ENCODE data around the gene BCL7B. TPM values are rescaled to one million over a fixed set of nuclear protein-coding genes. Genes with fewer than 3 reads are reported as not detected.
A peak's percentile ranks its signal among the peaks of the same experiment; 100 is the strongest.

Gene BCL7B
- total RNA-seq, 1 experiment from 2014 or later, result 56.3 TPM

DNA sequence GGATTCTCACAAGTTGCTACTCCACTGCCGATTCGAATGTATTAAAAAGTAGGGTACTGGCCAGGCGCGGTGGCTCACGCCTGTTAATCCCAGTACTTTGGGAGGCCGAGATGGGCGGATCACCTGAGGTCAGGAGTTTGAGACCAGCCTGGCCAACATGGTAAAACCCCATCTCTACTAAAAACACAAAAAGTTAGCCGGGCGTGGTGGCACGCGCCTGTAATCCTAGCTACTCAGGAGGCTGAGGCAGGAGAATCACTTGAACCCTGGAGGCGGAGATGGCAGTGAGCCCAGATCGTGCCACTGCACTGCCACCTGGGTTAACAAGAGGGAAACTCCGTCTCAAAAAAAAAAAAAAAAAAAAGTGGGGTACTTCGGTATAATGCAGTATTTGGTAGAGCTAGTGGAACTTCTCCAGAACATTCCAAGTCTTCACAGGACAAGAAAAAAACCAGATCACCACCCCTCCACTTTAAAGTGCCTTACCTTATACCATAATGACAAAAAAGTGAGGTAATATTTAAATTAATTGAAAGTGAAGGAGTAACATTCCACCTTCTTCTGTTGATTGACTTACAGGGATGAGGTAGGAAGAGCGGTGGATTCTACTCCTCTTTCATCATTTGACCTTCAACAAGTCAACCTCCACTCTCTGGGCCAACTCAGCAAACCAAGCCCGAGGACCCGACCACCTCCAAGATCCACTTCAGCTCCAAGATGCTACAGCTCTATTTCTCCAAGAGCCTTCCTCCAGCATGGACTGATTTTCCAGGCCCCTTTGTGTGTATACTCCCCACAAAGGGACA, 37.4 kb downstream of the BCL7B start:
- intact Hi-C loops (cut with micrococcal nuclease; ENCODE audit: unreplicated experiment), result loop anchor here (10.0 kb wide), 1 partner anchor 65 kb away; no protein-coding TSS in a partner anchor
- H3K4me1 ChIP-seq (ENCODE audit: insufficient read depth, low read length, poor library complexity, severe bottlenecking), result peaks cover 17% of the 10 kb centered on the region
- H3K9me3 ChIP-seq (ENCODE audit: low read depth, low read length, poor library complexity, severe bottlenecking), result no peaks in the 10 kb centered on the region
- peak; percentile 29 for DNase-seq (ENCODE audit: low spot score)
- ChIA-PET CTCF (interaction anchor here (0.7 kb wide), 1 partner anchor 15 kb away, joined by 6 read pairs; no protein-coding TSS in a partner anchor), POLR2A (ENCODE audit: low non-redundant PET) (interaction anchor here (0.6 kb wide), 1 partner anchor 58 kb away, joined by 4 read pairs; no protein-coding TSS in a partner anchor)
- peak overlapping the region; percentile 96 for H3K27ac ChIP-seq (ENCODE audit: low read depth, low read length, poor library complexity, severe bottlenecking)
- H3K36me3 ChIP-seq (ENCODE audit: insufficient read depth, low read length, poor library complexity, severe bottlenecking), result peaks cover 38% of the 10 kb centered on the region
- BruUV-seq (replicated peaks), result no TSS peak
- peak overlapping the region; percentile 92 for H3K4me3 ChIP-seq (ENCODE audit: low read depth, low read length, poor library complexity, severe bottlenecking)
- TF ChIP-seq, protein P1, sequence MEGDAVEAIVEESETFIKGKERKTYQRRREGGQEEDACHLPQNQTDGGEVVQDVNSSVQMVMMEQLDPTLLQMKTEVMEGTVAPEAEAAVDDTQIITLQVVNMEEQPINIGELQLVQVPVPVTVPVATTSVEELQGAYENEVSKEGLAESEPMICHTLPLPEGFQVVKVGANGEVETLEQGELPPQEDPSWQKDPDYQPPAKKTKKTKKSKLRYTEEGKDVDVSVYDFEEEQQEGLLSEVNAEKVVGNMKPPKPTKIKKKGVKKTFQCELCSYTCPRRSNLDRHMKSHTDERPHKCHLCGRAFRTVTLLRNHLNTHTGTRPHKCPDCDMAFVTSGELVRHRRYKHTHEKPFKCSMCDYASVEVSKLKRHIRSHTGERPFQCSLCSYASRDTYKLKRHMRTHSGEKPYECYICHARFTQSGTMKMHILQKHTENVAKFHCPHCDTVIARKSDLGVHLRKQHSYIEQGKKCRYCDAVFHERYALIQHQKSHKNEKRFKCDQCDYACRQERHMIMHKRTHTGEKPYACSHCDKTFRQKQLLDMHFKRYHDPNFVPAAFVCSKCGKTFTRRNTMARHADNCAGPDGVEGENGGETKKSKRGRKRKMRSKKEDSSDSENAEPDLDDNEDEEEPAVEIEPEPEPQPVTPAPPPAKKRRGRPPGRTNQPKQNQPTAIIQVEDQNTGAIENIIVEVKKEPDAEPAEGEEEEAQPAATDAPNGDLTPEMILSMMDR (conservative IDR thresholded peaks at IDR 0.05; ENCODE audit: low read depth, low read length), result no peak
- TF ChIP-seq EZH2 (IDR thresholded peaks at IDR 0.05; ENCODE audit: borderline replicate concordance, low read depth, low read length, poor library complexity, severe bottlenecking), result no peak
- no peaks in the 10 kb centered on the region for H3K27me3 ChIP-seq (replicated peaks; ENCODE audit: insufficient read depth, low read depth, low read length, poor library complexity)

DNA sequence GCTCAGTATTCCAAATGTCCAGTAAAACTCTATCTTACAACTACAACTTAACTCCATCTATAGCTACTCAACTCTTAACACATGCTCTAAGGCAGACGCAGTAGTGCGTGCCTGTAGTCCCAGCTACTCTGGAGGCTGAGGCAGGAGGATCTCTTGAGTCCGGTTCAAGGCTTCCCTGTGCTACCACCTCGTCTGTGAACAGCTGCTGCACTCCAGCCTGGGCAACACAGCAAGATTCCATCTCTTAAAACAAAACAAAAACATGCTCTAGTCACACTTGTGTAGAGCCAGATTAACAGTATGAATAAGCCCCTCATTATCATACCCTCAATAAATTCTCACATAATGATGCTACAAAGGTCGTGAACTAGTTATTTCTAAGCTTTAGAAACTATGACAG, 39.0 kb downstream of the BCL7B start:
- H3K4me1 ChIP-seq (ENCODE audit: insufficient read depth, low read length, poor library complexity, severe bottlenecking), result peaks cover 17% of the 10 kb centered on the region
- TF ChIP-seq EZH2 (IDR thresholded peaks at IDR 0.05; ENCODE audit: borderline replicate concordance, low read depth, low read length, poor library complexity, severe bottlenecking), result no peak
- TF ChIP-seq, protein P1 (conservative IDR thresholded peaks at IDR 0.05; ENCODE audit: low read depth, low read length), result no peak
- no peaks in the 10 kb centered on the region for H3K9me3 ChIP-seq (ENCODE audit: low read depth, low read length, poor library complexity, severe bottlenecking)
- ChIA-PET CTCF (no interaction called here), POLR2A (ENCODE audit: low non-redundant PET) (interaction anchor here (0.6 kb wide), 1 partner anchor 78 kb away, joined by 3 read pairs; no protein-coding TSS in a partner anchor)
- no peak overlapping the region for H3K27ac ChIP-seq (ENCODE audit: low read depth, low read length, poor library complexity, severe bottlenecking)
- BruUV-seq (replicated peaks), result no TSS peak
- peak overlapping the region; percentile 92 for H3K4me3 ChIP-seq (ENCODE audit: low read depth, low read length, poor library complexity, severe bottlenecking)
- intact Hi-C loops (cut with micrococcal nuclease; ENCODE audit: unreplicated experiment), result loop anchor here (10.0 kb wide), 1 partner anchor 64 kb away; no protein-coding TSS in a partner anchor
- peaks cover 52% of the 10 kb centered on the region for H3K36me3 ChIP-seq (ENCODE audit: insufficient read depth, low read length, poor library complexity, severe bottlenecking)
- H3K27me3 ChIP-seq (replicated peaks; ENCODE audit: insufficient read depth, low read depth, low read length, poor library complexity), result no peaks in the 10 kb centered on the region
- DNase-seq (ENCODE audit: low spot score), result no peak

DNA sequence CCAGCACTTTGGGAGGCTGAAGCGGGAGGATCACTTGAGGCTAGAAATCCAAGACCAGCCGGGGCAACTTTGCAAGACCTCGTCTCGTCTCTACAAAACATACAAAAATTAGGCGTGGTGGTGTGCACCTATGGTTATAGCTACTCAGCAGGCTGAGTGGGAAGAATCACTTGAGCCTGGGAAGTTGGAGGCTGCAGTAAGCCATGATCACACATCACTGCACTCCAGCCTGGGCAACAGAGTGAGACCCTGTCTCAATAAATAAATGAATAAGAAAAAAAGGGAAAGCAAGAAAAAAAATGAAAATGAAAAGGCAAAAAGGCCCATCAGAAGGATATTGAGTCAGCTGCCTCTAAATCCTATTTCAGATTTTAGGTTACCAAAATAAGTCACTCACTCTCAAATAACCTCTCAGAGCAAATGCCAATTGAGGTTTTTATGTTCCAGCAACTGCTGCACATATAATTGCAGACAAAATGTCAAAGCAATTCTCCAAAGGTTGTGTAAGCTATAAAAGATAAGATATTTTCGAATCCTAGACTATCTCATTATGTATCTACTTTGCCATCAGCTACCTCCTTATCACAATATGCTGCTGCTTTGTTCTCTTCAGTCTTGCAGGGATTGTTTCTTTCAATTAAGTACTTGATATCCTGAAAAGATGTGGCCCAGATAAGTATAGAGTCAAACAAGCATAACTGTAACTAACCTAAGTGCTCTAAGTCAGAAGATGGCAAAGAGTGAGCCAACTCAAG, 40.1 kb downstream of the BCL7B start:
- Histone ChIP-seq H3K9me3 (ENCODE audit: low read depth, low read length, poor library complexity, severe bottlenecking) (no peaks in the 10 kb centered on the region), H3K4me1 (ENCODE audit: insufficient read depth, low read length, poor library complexity, severe bottlenecking) (peaks cover 17% of the 10 kb centered on the region), H3K27me3 (replicated peaks; ENCODE audit: insufficient read depth, low read depth, low read length, poor library complexity) (no peaks in the 10 kb centered on the region), H3K27ac (ENCODE audit: low read depth, low read length, poor library complexity, severe bottlenecking) (no peak overlapping the region), H3K36me3 (ENCODE audit: insufficient read depth, low read length, poor library complexity, severe bottlenecking) (peaks cover 63% of the 10 kb centered on the region), H3K4me3 (ENCODE audit: low read depth, low read length, poor library complexity, severe bottlenecking) (no peak overlapping the region)
- no peak for TF ChIP-seq EZH2 (IDR thresholded peaks at IDR 0.05; ENCODE audit: borderline replicate concordance, low read depth, low read length, poor library complexity, severe bottlenecking)
- TF ChIP-seq, protein P1 (conservative IDR thresholded peaks at IDR 0.05; ENCODE audit: low read depth, low read length), result no peak
- ChIA-PET POLR2A (ENCODE audit: low non-redundant PET) (no interaction called here), CTCF (no interaction called here)
- DNase-seq (ENCODE audit: low spot score), result no peak
- intact Hi-C loops (cut with micrococcal nuclease; ENCODE audit: unreplicated experiment), result loop anchor here (10.0 kb wide), 1 partner anchor 63 kb away; no protein-coding TSS in a partner anchor
- no TSS peak for BruUV-seq (replicated peaks)

Measured in A673 (cell line).